ENCODE results near the gene BCL2L1. TPM values are rescaled to one million over a fixed set of nuclear protein-coding genes. Genes with fewer than 3 reads are reported as not detected.

The BCL2L1 gene
- total and polyA plus RNA-seq, 2 experiments from 2014 or later = 42.4 to 110 TPM

- TF ChIP-seq ZNF462 (CRISPR knock-in tag; IDR thresholded peaks at IDR 0.05) (no peak), EZH2phosphoT487 (IDR thresholded peaks at IDR 0.05; ENCODE audit: unreplicated experiment) (no peak), REST (IDR thresholded peaks at IDR 0.05; ENCODE audit: unreplicated experiment) (no peak), ZNF331 (CRISPR knock-in tag; IDR thresholded peaks at IDR 0.05; ENCODE audit: low read depth) (no peak)
Measured at GRCh38 chr20:31764641-31765305, 42.1 kb upstream of the BCL2L1 start (continued).

All from GM23338 (cell line).